Parathyroid adenoma (tissue), 2 donors: ENCODE results near the gene ZBTB7B.

ENCODE experiments used
- H2AFZ ChIP-seq: fragments of 300-600 bp; sonication (generic); one replicate; pipeline ENCODE4 v1.7.0; 2017; ENCODE audit warnings: antibody characterized with exemption, mild to moderate bottlenecking
- H3K27ac ChIP-seq: fragments of 300-600 bp; sonication (generic); one replicate; pipeline ENCODE4 v1.7.0; 2017
- H3K27me3 ChIP-seq: fragments of 300-600 bp; sonication (generic); one replicate; pipeline ENCODE4 v1.7.0; 2017; ENCODE audit warnings: low read length; ENCODE audit not compliant: control insufficient read depth, insufficient read depth
- H3K36me3 ChIP-seq: fragments of 300-600 bp; sonication (generic); one replicate; pipeline ENCODE4 v1.7.0; 2017; ENCODE audit warnings: low read length; ENCODE audit not compliant: control insufficient read depth, insufficient read depth
- H3K4me1 ChIP-seq: fragments of 300-600 bp; sonication (generic); one replicate; pipeline ENCODE4 v1.7.0; 2017; ENCODE audit warnings: control low read depth
- H3K4me2 ChIP-seq: fragments of 300-600 bp; sonication (generic); one replicate; pipeline ENCODE4 v1.7.0; 2017; ENCODE audit warnings: low read length
- H3K4me3 ChIP-seq: fragments of 300-600 bp; sonication (generic); one replicate; pipeline ENCODE4 v1.7.0; 2017; ENCODE audit warnings: low read depth, low read length
- H3K79me2 ChIP-seq: fragments of 300-600 bp; sonication (generic); one replicate; pipeline ENCODE4 v1.7.0; 2017; ENCODE audit warnings: control low read depth
- H3K9ac ChIP-seq: fragments of 300-600 bp; sonication (generic); one replicate; pipeline ENCODE4 v1.7.0; 2017; ENCODE audit warnings: mild to moderate bottlenecking
- H3K9me3 ChIP-seq: fragments of 300-600 bp; sonication (generic); one replicate; pipeline ENCODE4 v1.7.0; 2017; ENCODE audit warnings: low read length; ENCODE audit not compliant: control insufficient read depth
- TF ChIP-seq, protein P1 (sequence below): fragments of 300-600 bp; sonication (generic); IDR thresholded peaks from one replicate; pipeline ENCODE4 v1.7.0; 2017; ENCODE audit warnings: antibody characterized with exemption, mild to moderate bottlenecking
- donor health status: primary hyperparathyroidism.

The ZBTB7B gene

GRCh38 chr1:155029513-155030242, 27.1 kb downstream of the ZBTB7B start:
- H3K4me3 ChIP-seq: no peak overlapping the region
- no peaks in the 10 kb centered on the region for H3K27me3 ChIP-seq
- H3K36me3 ChIP-seq: no peaks in the 10 kb centered on the region
- H3K9ac ChIP-seq: no peak overlapping the region
- no peak overlapping the region for H3K27ac ChIP-seq
- no peak overlapping the region for H2AFZ ChIP-seq
- TF ChIP-seq, protein P1, sequence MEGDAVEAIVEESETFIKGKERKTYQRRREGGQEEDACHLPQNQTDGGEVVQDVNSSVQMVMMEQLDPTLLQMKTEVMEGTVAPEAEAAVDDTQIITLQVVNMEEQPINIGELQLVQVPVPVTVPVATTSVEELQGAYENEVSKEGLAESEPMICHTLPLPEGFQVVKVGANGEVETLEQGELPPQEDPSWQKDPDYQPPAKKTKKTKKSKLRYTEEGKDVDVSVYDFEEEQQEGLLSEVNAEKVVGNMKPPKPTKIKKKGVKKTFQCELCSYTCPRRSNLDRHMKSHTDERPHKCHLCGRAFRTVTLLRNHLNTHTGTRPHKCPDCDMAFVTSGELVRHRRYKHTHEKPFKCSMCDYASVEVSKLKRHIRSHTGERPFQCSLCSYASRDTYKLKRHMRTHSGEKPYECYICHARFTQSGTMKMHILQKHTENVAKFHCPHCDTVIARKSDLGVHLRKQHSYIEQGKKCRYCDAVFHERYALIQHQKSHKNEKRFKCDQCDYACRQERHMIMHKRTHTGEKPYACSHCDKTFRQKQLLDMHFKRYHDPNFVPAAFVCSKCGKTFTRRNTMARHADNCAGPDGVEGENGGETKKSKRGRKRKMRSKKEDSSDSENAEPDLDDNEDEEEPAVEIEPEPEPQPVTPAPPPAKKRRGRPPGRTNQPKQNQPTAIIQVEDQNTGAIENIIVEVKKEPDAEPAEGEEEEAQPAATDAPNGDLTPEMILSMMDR: no peak
- no peaks in the 10 kb centered on the region for H3K9me3 ChIP-seq
- no peaks in the 10 kb centered on the region for H3K79me2 ChIP-seq
- no peak overlapping the region for H3K4me2 ChIP-seq
- no peaks in the 10 kb centered on the region for H3K4me1 ChIP-seq

DNA sequence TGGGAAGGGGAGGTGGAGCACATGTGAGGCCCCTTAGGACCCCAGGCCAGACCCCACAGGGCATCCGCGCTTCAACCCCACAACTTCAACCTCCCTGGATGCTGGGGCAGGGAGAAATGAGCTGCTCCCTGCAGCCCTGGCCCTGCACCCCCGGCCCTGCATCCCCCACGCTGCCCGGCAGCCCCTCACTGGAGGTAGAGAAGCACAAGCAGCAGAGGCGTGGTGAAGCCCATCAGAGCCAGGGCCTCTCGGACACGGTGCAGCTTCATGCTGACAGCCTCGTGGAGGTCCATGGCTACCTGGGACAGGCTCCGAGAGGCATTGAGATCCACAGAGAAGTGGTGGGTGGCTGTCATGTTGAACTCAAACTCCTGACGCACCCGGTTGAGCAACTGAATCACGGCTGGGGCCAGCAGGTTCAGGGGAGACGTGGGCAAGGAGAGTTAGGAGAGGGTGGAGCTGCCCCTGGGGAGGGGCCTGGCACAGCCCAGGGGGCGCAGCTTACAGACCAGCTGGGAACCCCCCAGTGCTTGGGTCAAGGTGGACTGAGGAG, 27.7 kb downstream of the ZBTB7B start:
- Histone ChIP-seq H3K79me2 (no peaks in the 10 kb centered on the region), H3K4me3 (no peak overlapping the region), H3K4me1 (no peaks in the 10 kb centered on the region), H3K9me3 (no peaks in the 10 kb centered on the region), H3K4me2 (no peak overlapping the region), H2AFZ (no peak overlapping the region), H3K36me3 (no peaks in the 10 kb centered on the region), H3K27ac (no peak overlapping the region), H3K27me3 (no peaks in the 10 kb centered on the region), H3K9ac (no peak overlapping the region)
- TF ChIP-seq, protein P1: no peak

DNA sequence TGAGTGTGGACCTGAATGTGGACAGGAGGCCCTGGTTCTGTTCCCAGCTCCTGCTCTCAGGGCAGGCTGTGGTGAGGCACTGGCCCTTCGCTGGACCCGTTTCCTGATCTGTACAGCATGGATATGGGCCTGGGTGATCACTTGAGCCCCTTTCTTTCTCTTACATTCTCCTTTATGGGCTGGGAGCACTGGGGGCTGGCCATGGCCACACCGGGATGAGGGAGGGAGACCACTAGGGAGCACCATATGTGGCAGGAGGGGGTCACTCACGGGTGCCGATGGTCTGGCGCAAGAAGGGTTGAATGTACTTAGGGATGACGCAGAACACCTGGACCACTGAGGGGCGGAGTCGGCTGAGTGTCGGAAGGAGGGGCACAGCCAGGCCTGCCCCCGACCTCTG, 28.3 kb downstream of the ZBTB7B start:
- Histone ChIP-seq H3K4me2 (no peak overlapping the region), H3K27me3 (no peaks in the 10 kb centered on the region), H3K4me1 (no peaks in the 10 kb centered on the region), H3K4me3 (no peak overlapping the region), H3K79me2 (no peaks in the 10 kb centered on the region), H2AFZ (no peak overlapping the region), H3K9me3 (no peaks in the 10 kb centered on the region), H3K27ac (no peak overlapping the region), H3K9ac (no peak overlapping the region), H3K36me3 (no peaks in the 10 kb centered on the region)
- TF ChIP-seq, protein P1: no peak

DNA sequence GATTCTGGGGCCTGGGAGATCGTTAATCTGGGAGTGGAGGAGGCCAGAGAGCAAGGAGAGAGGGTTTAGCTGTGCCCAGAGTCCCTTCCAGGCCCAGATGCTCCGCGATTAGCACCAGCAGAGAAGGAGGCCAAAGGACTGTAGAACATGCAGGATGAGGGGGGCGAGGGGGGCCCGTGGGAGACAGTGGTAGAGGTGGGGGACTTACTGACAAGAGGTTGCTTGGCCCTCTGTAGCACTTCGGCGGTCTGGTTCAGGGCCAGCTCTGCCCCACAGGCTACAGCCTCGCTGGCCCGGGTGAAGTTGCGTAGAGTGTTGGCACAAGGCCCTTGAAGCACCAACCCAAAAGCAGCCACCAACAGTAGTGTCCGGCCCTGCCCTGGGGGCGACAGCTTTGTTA, 30.3 kb downstream of the ZBTB7B start:
- Histone ChIP-seq H3K9me3 (no peaks in the 10 kb centered on the region), H3K4me1 (no peaks in the 10 kb centered on the region), H3K4me3 (no peak overlapping the region), H3K36me3 (no peaks in the 10 kb centered on the region), H3K27me3 (no peaks in the 10 kb centered on the region), H3K9ac (no peak overlapping the region), H3K27ac (no peak overlapping the region), H3K79me2 (no peaks in the 10 kb centered on the region), H3K4me2 (no peak overlapping the region), H2AFZ (no peak overlapping the region)
- TF ChIP-seq, protein P1: no peak

GRCh38 chr1:155033524-155033923, 30.9 kb downstream of the ZBTB7B start, which contains the start of the genes DCST1 and DCST2:
TSS of gene DCST1 (plus strand) at chr1:155033824. CDS start at chr1:155034037, 213 bp downstream.
TSS of gene DCST2 (minus strand) at chr1:155033781. CDS start at chr1:155033701, 80 bp downstream.
- Histone ChIP-seq H2AFZ (no peak within 1 kb of the TSS), H3K4me3 (no peak within 1 kb of the TSS), H3K27ac (no peak within 1 kb of the TSS), H3K9me3 (no peaks in the 10 kb centered on the region), H3K79me2 (no peaks in the 10 kb centered on the region), H3K4me2 (no peak within 1 kb of the TSS), H3K36me3 (no peaks in the 10 kb centered on the region), H3K4me1 (no peaks in the 10 kb centered on the region), H3K9ac (no peak within 1 kb of the TSS), H3K27me3 (no peaks in the 10 kb centered on the region)
- TF ChIP-seq, protein P1: no peak
